ENCODE data around the gene AUTS2. TPM values are rescaled to one million over a fixed set of nuclear protein-coding genes. Genes with fewer than 3 reads are reported as not detected.

Gene AUTS2
- polyA plus RNA-seq, 1 donor from 2014 or later, result 97.3 TPM

- H3K27ac ChIP-seq (ENCODE audit: low read length), result no peak overlapping the region
- no peak overlapping the region for H3K9ac ChIP-seq (ENCODE audit: low read length)
- no peak overlapping the region for H3K4me2 ChIP-seq (ENCODE audit: low read length)
- H3K27me3 ChIP-seq (ENCODE audit: insufficient read depth, low read depth, low read length), result no peaks in the 10 kb centered on the region
- no peak overlapping the region for H3K4me3 ChIP-seq (ENCODE audit: low read length)
- H3K79me2 ChIP-seq (replicated peaks; ENCODE audit: insufficient read depth, low read length), result peaks cover 90% of the 10 kb centered on the region
- TF ChIP-seq MXI1 (conservative IDR thresholded peaks at IDR 0.05; ENCODE audit: poor library complexity, severe bottlenecking) (no peak), TAF1 (IDR thresholded peaks at IDR 0.05; ENCODE audit: low read depth) (no peak), CTCF (IDR thresholded peaks at IDR 0.05; ENCODE audit: poor library complexity, severe bottlenecking) (no peak), RAD21 (conservative IDR thresholded peaks at IDR 0.05) (no peak), POLR2AphosphoS5 (IDR thresholded peaks at IDR 0.05) (no peak), EZH2 (IDR thresholded peaks at IDR 0.05; ENCODE audit: borderline replicate concordance, insufficient read depth, low read length, poor library complexity, severe bottlenecking) (no peak), EP300 (conservative IDR thresholded peaks at IDR 0.05; ENCODE audit: poor library complexity, severe bottlenecking) (no peak), REST (IDR thresholded peaks at IDR 0.05; ENCODE audit: borderline replicate concordance) (no peak), SMC3 (conservative IDR thresholded peaks at IDR 0.05; ENCODE audit: poor library complexity) (no peak)
- no peaks in the 10 kb centered on the region for H3K9me2 ChIP-seq (ENCODE audit: insufficient read depth, low read length)
- H4K20me1 ChIP-seq (ENCODE audit: insufficient read depth), result peaks cover 2% of the 10 kb centered on the region
- no peaks in the 10 kb centered on the region for H3K36me3 ChIP-seq (ENCODE audit: insufficient read depth, low read length)
- H3F3A ChIP-seq (ENCODE audit: insufficient read depth, low read length, poor library complexity, severe bottlenecking), result no peaks in the 10 kb centered on the region
- H2AFZ ChIP-seq (ENCODE audit: low read depth, low read length), result no peak overlapping the region
- H3K9me3 ChIP-seq (ENCODE audit: low read length), result no peaks in the 10 kb centered on the region
These were observed 52.9 kb downstream of the AUTS2 start for GRCh38 chr7:69651101-69651590.

GRCh38 chr7:69652947-69653701, 54.8 kb downstream of the AUTS2 start:
- Histone ChIP-seq H3K79me2 (replicated peaks; ENCODE audit: insufficient read depth, low read length) (peaks cover 92% of the 10 kb centered on the region), H3K9ac (ENCODE audit: low read length) (no peak overlapping the region), H4K20me1 (ENCODE audit: insufficient read depth) (peaks cover 2% of the 10 kb centered on the region), H3K27ac (ENCODE audit: low read length) (no peak overlapping the region), H2AFZ (ENCODE audit: low read depth, low read length) (no peak overlapping the region), H3K4me2 (ENCODE audit: low read length) (no peak overlapping the region), H3K27me3 (ENCODE audit: insufficient read depth, low read depth, low read length) (no peaks in the 10 kb centered on the region), H3F3A (ENCODE audit: insufficient read depth, low read length, poor library complexity, severe bottlenecking) (no peaks in the 10 kb centered on the region), H3K9me3 (ENCODE audit: low read length) (no peaks in the 10 kb centered on the region), H3K4me3 (ENCODE audit: low read length) (no peak overlapping the region), H3K36me3 (ENCODE audit: insufficient read depth, low read length) (no peaks in the 10 kb centered on the region), H3K9me2 (ENCODE audit: insufficient read depth, low read length) (no peaks in the 10 kb centered on the region)
- TF ChIP-seq REST (IDR thresholded peaks at IDR 0.05; ENCODE audit: borderline replicate concordance), result no peak
- TF ChIP-seq CTCF (IDR thresholded peaks at IDR 0.05; ENCODE audit: poor library complexity, severe bottlenecking), result no peak
- TF ChIP-seq EP300 (conservative IDR thresholded peaks at IDR 0.05; ENCODE audit: poor library complexity, severe bottlenecking), result no peak
